ENCODE results near the gene CD53. TPM values are rescaled to one million over a fixed set of nuclear protein-coding genes. Genes with fewer than 3 reads are reported as not detected.

CD53 gene
- total RNA-seq, 1 donor from 2014 or later: 228 TPM

DNA sequence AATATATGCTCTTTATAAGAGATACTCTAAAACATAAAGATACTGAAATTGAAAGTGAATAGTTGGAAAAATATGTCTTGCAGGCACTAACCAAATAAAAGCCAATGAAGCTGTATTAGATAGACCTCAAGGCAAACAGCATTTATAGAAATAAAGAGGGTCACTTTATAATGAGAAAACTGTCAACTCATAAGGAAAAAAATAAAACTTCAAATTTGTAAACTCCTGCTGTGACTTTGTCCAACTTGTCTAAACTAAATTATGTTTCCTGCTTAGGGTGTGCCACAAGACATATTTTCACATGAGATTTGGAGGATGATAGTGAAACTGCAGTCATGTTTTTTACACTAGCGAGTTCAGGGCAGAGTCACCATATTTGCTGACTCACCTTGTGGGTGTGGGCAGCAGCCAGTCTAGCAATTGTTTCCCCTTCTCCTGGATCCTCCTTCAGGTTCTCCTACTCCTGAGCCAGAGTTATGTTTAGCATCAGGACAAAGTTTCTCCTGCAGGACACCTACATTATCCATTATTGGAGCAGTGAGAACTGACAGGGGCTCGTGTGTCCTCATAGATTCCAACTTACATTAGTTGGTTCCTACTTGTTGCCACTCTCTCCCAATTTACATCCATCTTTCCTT lies 43.8 kb downstream of the CD53 start:
- Histone ChIP-seq H3K36me3 (no peaks in the 10 kb centered on the region), H3K27me3 (ENCODE audit: low read depth) (no peaks in the 10 kb centered on the region), H3K4me3 (no peak overlapping the region), H3K27ac (no peak overlapping the region), H3K9me3 (no peaks in the 10 kb centered on the region), H3K4me1 (no peaks in the 10 kb centered on the region)
- ATAC-seq: no peak
- no peak for DNase-seq
- intact Hi-C loops (cut with DNase I): no loop called here
- TF ChIP-seq, protein P1, sequence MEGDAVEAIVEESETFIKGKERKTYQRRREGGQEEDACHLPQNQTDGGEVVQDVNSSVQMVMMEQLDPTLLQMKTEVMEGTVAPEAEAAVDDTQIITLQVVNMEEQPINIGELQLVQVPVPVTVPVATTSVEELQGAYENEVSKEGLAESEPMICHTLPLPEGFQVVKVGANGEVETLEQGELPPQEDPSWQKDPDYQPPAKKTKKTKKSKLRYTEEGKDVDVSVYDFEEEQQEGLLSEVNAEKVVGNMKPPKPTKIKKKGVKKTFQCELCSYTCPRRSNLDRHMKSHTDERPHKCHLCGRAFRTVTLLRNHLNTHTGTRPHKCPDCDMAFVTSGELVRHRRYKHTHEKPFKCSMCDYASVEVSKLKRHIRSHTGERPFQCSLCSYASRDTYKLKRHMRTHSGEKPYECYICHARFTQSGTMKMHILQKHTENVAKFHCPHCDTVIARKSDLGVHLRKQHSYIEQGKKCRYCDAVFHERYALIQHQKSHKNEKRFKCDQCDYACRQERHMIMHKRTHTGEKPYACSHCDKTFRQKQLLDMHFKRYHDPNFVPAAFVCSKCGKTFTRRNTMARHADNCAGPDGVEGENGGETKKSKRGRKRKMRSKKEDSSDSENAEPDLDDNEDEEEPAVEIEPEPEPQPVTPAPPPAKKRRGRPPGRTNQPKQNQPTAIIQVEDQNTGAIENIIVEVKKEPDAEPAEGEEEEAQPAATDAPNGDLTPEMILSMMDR (IDR thresholded peaks at IDR 0.05): no peak

DNA sequence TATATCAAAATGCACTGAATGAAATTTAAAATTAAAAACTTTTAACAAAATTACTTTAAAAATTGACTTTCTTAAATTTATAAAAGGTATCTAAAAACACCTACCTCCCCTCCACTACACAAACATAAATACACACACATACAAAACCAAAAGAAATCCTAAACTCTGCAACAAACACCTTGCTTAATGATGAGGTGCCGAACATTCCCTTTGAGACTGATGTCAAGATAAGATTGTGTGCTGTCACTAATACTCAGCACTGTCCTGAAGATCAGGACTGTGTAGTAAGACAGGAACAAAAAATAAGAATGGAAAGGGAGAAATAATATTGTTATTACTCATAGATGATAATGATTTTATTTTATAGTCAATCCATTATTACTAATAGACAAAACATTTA lies 45.1 kb downstream of the CD53 start:
- Histone ChIP-seq H3K36me3 (no peaks in the 10 kb centered on the region), H3K27ac (no peak overlapping the region), H3K27me3 (ENCODE audit: low read depth) (no peaks in the 10 kb centered on the region), H3K9me3 (no peaks in the 10 kb centered on the region), H3K4me1 (no peaks in the 10 kb centered on the region), H3K4me3 (no peak overlapping the region)
- DNase-seq (no peak), ATAC-seq (no peak)
- intact Hi-C loops (cut with DNase I): no loop called here
- TF ChIP-seq, protein P1 (IDR thresholded peaks at IDR 0.05): no peak

DNA sequence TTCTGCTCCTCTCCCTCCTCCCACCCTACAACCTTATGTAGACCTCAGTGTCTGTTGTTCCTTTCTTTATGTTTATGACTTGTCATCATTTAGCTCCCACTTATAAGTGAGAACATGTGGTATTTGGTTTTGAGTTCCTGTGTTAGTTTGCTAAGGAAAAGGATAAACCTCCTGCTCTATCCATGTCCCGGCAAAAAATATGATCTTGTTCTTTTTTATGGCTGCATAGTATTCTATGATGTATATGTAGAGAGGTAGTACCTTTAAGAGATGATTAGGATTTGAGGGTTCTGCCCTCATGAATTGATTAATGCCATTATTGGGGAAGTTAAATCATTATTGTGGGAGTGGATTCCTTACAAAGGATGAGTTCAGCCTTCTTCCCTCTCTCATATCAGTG lies 49.0 kb downstream of the CD53 start:
- TF ChIP-seq, protein P1 (IDR thresholded peaks at IDR 0.05): no peak
- no peaks in the 10 kb centered on the region for H3K9me3 ChIP-seq
- intact Hi-C loops (cut with DNase I): no loop called here
- no peak overlapping the region for H3K4me3 ChIP-seq
- H3K4me1 ChIP-seq: no peaks in the 10 kb centered on the region
- no peak for DNase-seq
- no peaks in the 10 kb centered on the region for H3K36me3 ChIP-seq
- no peaks in the 10 kb centered on the region for H3K27me3 ChIP-seq (ENCODE audit: low read depth)
- ATAC-seq: no peak
- H3K27ac ChIP-seq: no peak overlapping the region

DNA sequence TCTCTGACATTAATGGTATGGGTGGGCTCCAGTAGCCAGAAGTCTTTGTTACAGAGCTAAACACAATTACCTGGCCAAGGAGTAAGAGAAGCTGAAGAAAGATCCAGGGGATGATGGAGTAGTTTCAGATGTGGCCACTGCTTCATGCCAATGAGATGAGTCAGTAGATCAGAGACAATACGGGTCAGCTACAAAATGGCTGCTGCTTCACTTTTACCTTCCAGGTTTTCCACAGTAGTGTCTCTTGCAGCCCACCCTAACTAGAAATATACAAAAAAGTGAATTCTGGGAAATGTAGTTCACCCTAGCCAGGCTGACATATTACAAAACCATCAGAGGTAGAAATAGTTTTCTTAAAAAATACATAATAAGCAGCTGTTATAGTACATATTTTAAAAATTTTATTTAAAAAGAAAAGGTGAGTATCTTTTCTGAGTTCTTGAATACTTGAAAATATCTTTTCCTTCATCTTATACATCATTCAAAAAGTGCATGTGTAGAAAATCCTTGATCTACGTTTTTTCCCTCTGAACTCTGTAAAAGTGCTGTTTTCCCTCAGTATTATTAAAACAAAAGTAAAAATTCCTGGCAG lies 54.6 kb downstream of the CD53 start:
- TF ChIP-seq, protein P1 (IDR thresholded peaks at IDR 0.05): no peak
- Histone ChIP-seq H3K4me1 (no peaks in the 10 kb centered on the region), H3K4me3 (no peak overlapping the region), H3K9me3 (no peaks in the 10 kb centered on the region), H3K36me3 (no peaks in the 10 kb centered on the region), H3K27ac (no peak overlapping the region), H3K27me3 (ENCODE audit: low read depth) (no peaks in the 10 kb centered on the region)
- intact Hi-C loops (cut with DNase I): no loop called here
- ATAC-seq: no peak
- no peak for DNase-seq

DNA sequence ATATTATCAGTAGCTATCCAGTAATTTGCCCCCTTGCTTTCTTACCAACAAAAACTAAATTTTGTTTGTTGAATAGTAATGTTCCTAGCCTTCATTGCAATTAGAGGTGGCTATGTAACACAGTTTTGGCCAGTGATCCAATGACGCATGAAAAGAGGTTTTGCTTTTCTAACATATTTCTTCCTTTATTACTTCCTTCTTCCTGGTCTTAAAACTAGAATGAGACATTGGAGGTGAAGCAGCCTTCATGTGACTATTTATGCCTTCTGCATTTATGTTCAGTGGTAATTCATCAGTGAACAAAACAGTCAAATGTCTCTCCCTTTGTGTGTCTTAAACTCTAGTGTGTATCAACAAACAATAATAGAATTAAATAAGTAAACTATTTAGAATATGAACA lies 55.2 kb downstream of the CD53 start:
- no peak overlapping the region for H3K27ac ChIP-seq
- H3K27me3 ChIP-seq (ENCODE audit: low read depth): no peaks in the 10 kb centered on the region
- no peaks in the 10 kb centered on the region for H3K4me1 ChIP-seq
- H3K36me3 ChIP-seq: no peaks in the 10 kb centered on the region
- DNase-seq: no peak
- H3K4me3 ChIP-seq: no peak overlapping the region
- intact Hi-C loops (cut with DNase I): no loop called here
- H3K9me3 ChIP-seq: no peaks in the 10 kb centered on the region
- ATAC-seq: no peak
- TF ChIP-seq, protein P1 (IDR thresholded peaks at IDR 0.05): no peak
